ENCODE measurements around the gene PLXNB1.

DNA sequence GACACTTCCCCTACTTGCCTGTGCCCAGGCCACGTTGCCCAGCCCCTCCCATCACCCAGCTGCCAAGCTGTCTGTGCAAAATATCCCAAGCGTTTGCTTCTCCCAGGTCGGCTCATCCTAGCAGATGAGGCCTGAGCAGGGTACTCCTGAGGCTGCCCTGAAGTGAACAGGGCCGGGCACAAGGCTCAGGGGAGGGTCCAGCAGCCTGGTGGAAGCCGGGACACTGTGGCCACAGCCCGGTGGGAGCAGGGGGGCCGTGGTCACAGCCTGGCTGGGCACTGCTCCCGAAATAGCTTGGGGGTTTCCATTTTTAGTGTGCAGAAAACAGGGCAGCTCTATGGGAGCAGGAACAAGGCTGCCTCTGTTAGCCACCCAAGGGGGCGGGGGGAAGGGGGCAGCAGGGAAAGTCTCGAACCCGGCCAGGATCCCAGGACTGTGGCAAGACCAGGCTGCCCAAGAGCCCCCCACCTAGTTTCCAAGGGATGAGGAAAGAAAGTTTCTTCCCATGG, 3.4 kb downstream of the PLXNB1 start:
- TF ChIP-seq, protein P1, sequence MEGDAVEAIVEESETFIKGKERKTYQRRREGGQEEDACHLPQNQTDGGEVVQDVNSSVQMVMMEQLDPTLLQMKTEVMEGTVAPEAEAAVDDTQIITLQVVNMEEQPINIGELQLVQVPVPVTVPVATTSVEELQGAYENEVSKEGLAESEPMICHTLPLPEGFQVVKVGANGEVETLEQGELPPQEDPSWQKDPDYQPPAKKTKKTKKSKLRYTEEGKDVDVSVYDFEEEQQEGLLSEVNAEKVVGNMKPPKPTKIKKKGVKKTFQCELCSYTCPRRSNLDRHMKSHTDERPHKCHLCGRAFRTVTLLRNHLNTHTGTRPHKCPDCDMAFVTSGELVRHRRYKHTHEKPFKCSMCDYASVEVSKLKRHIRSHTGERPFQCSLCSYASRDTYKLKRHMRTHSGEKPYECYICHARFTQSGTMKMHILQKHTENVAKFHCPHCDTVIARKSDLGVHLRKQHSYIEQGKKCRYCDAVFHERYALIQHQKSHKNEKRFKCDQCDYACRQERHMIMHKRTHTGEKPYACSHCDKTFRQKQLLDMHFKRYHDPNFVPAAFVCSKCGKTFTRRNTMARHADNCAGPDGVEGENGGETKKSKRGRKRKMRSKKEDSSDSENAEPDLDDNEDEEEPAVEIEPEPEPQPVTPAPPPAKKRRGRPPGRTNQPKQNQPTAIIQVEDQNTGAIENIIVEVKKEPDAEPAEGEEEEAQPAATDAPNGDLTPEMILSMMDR (conservative IDR thresholded peaks at IDR 0.05): no peak
- no peak for TF ChIP-seq EZH2 (IDR thresholded peaks at IDR 0.05; ENCODE audit: low read depth)

All from PC-9 (cell line).